HCT116 (cell line): ENCODE results near the gene NTNG1. TPM values are rescaled to one million over a fixed set of nuclear protein-coding genes. Genes with fewer than 3 reads are reported as not detected.

Experiments used
- ATAC-seq: fragments of 200-7000 bp; cut with Tn5 transposase; 2 replicates; pipeline ENCODE4 v1.9.1; 2020; ENCODE audit warnings: mild to moderate bottlenecking, moderate library complexity
- BruUV-seq: library from RNA; stranded (reverse); fragments of 400-500 nt; replicated peaks from 2 replicates; lab custom pipeline; 2021; lab: Mats Ljungman, UMichigan
- CTCF ChIA-PET: fragments of 300-600 bp; sonication (Branson Sonifier 250); formaldehyde crosslinking; loops from one replicate; lab custom pipeline; 2021; ENCODE audit warnings: antibody characterized with exemption; lab: Charles Lee
- POLR2A ChIA-PET: fragments of 300-600, 350-600 bp; sonication (Branson Sonifier 250); formaldehyde crosslinking; loops from one replicate; lab custom pipeline; 2021; ENCODE audit warnings: antibody characterized with exemption; lab: Charles Lee
- RAD21 ChIA-PET, 2 experiments: fragments of 300-600 bp; sonication (Branson Sonifier 250); formaldehyde crosslinking; loops; one replicate each; lab custom pipeline; 2023; ENCODE audit warnings: low total read pairs in 2 of 2; ENCODE audit not compliant: uncharacterized antibody in 2 of 2, unreplicated experiment in 2 of 2, low non-redundant PET in 1 of 2; lab: Charles Lee
- DNase-seq: peaks from one replicate; pipeline ENCODE4 v3.0.0-alpha.2; 2010; ENCODE audit warnings: low read depth, low spot score
- H2AFZ ChIP-seq: fragments of 200-600 bp; shearing (Covaris generic), sonication (generic); 2 replicates; pipeline ENCODE4 v1.6.1; 2017; ENCODE audit warnings: low read depth, mixed run types, mixed read lengths, antibody characterized with exemption, low read length; ENCODE audit not compliant: poor library complexity, severe bottlenecking
- H3K27ac ChIP-seq: 2 replicates; pipeline ENCODE4 v1.5.1; 2012; ENCODE audit warnings: low read depth, low read length
- H3K27me3 ChIP-seq: fragments of 200-600 bp; sonication (generic); 2 replicates; pipeline ENCODE4 v1.6.1; 2016; ENCODE audit warnings: mixed run types, low read length, mixed read lengths; ENCODE audit not compliant: insufficient read depth
- H3K36me3 ChIP-seq, 2 experiments: fragments of 200-500 bp in 1 of 2; fragments of 200-600 bp in 1 of 2; sonication (Bioruptor generic) in 1 of 2; sonication (generic) in 1 of 2; 2 replicates each; pipeline versions ENCODE4 v1.5.1 to v1.6.1; 2014 to 2016; ENCODE audit warnings: low read length in 2 of 2, inconsistent platforms in 1 of 2, mixed read lengths in 1 of 2, mixed run types in 1 of 2; ENCODE audit not compliant: insufficient read depth in 2 of 2, control insufficient read depth in 1 of 2
- H3K4me1 ChIP-seq, 2 experiments: fragments of 200-600 bp in 1 of 2; sonication (generic) in 1 of 2; 2 replicates each; pipeline versions ENCODE4 v1.5.1 to v1.6.1; 2012 to 2017; ENCODE audit warnings: low read length in 2 of 2, inconsistent platforms in 1 of 2, mild to moderate bottlenecking in 1 of 2, mixed read lengths in 1 of 2, mixed run types in 1 of 2, moderate library complexity in 1 of 2; ENCODE audit not compliant: insufficient read depth in 2 of 2, control insufficient read depth in 1 of 2
- H3K4me2 ChIP-seq: fragments of 200-600 bp; sonication (generic); 2 replicates; pipeline ENCODE4 v1.6.1; 2017; ENCODE audit warnings: mixed run types, low read length, mixed read lengths
- H3K4me3 ChIP-seq, 2 experiments: fragments of 200-600 bp in 1 of 2; sonication (generic) in 1 of 2; replicated peaks in 1 of 2; 2 replicates each; pipeline ENCODE4 v1.5.1; 2011 to 2016; ENCODE audit warnings: low read length in 2 of 2, control low read depth in 1 of 2, low read depth in 1 of 2, mild to moderate bottlenecking in 1 of 2, mixed read lengths in 1 of 2, mixed run types in 1 of 2
- H3K79me2 ChIP-seq: fragments of 200-600 bp; sonication (generic); 2 replicates; pipeline ENCODE4 v1.6.1; 2017; ENCODE audit warnings: mild to moderate bottlenecking, mixed run types, low read length, moderate library complexity, mixed read lengths; ENCODE audit not compliant: insufficient read depth
- H3K9ac ChIP-seq: fragments of 200-600 bp; sonication (generic); 2 replicates; pipeline ENCODE4 v1.6.1; 2016; ENCODE audit warnings: low read length, mixed read lengths
- H3K9me2 ChIP-seq: fragments of 200-600 bp; sonication (generic), shearing (Covaris generic); 2 replicates; pipeline ENCODE4 v1.6.1; 2017; ENCODE audit warnings: mixed run types, mild to moderate bottlenecking, moderate library complexity; ENCODE audit not compliant: insufficient read depth
- H3K9me3 ChIP-seq, 2 experiments: fragments of 200-500 bp in 1 of 2; fragments of 200-600 bp in 1 of 2; sonication (Bioruptor generic) in 1 of 2; sonication (generic) in 1 of 2; 2 replicates each; pipeline ENCODE4 v1.6.1; 2014 to 2017; ENCODE audit warnings: low read length in 2 of 2, mixed read lengths in 2 of 2, inconsistent platforms in 1 of 2, low read depth in 1 of 2, mild to moderate bottlenecking in 1 of 2, mixed run types in 1 of 2, moderate library complexity in 1 of 2; ENCODE audit not compliant: control insufficient read depth in 1 of 2, insufficient read depth in 1 of 2
- H4K20me1 ChIP-seq: fragments of 200-600 bp; sonication (generic), shearing (Covaris generic); 2 replicates; pipeline ENCODE4 v1.6.1; 2017; ENCODE audit warnings: mixed run types, mild to moderate bottlenecking, moderate library complexity; ENCODE audit not compliant: insufficient read depth
- CBX3 ChIP-seq: IDR thresholded peaks from 2 replicates; pipeline ENCODE4 v1.6.1; 2012; ENCODE audit warnings: low read depth
- CTCF ChIP-seq, 3 experiments: fragments of 200-600 bp in 1 of 3; sonication (generic) in 1 of 3; IDR thresholded peaks in 2 of 3; conservative IDR thresholded peaks in 1 of 3; 2 replicates each; pipeline ENCODE4 v1.5.1; 2012 to 2017; ENCODE audit warnings: low read depth in 2 of 3, low read length in 2 of 3, antibody characterized with exemption in 1 of 3, borderline replicate concordance in 1 of 3, control low read depth in 1 of 3, mild to moderate bottlenecking in 1 of 3, mixed read lengths in 1 of 3, mixed run types in 1 of 3, moderate library complexity in 1 of 3; ENCODE audit not compliant: insufficient read depth in 1 of 3
- JUND ChIP-seq: IDR thresholded peaks from 2 replicates; pipeline ENCODE4 v1.6.1; 2012
- POLR2A ChIP-seq: IDR thresholded peaks from 2 replicates; pipeline ENCODE4 v1.7.0; 2011; ENCODE audit warnings: borderline replicate concordance; ENCODE audit not compliant: insufficient read depth, insufficient read length; ENCODE audit errors: extremely low read depth
- RAD21 ChIP-seq: IDR thresholded peaks from 2 replicates; pipeline ENCODE4 v1.6.1; 2012; ENCODE audit warnings: low read depth, mild to moderate bottlenecking
- YY1 ChIP-seq: IDR thresholded peaks from 2 replicates; pipeline ENCODE4 v1.6.1; 2011; ENCODE audit warnings: low read length, low read depth, moderate library complexity, mild to moderate bottlenecking; ENCODE audit not compliant: insufficient replicate concordance; ENCODE audit errors: extremely low read depth
- intact Hi-C: fragments of 100-400 bp; cut with micrococcal nuclease; formaldehyde crosslinking; loops from 2 replicates; pipeline ENCODE4 v1.10.0; 2022
- total RNA-seq: library from RNA; stranded (reverse); gene quantifications from one replicate; pipeline ENCODE4 v1.2.1, GENCODE V29; 2021; ENCODE audit not compliant: unreplicated experiment
- TF ChIP-seq, protein P1 (sequence below): IDR thresholded peaks from 2 replicates; pipeline ENCODE4 v1.6.1; 2012; ENCODE audit warnings: low read depth

Gene NTNG1
- total RNA-seq, 1 experiment from 2014 or later = not detected

- TF ChIP-seq, protein P1, sequence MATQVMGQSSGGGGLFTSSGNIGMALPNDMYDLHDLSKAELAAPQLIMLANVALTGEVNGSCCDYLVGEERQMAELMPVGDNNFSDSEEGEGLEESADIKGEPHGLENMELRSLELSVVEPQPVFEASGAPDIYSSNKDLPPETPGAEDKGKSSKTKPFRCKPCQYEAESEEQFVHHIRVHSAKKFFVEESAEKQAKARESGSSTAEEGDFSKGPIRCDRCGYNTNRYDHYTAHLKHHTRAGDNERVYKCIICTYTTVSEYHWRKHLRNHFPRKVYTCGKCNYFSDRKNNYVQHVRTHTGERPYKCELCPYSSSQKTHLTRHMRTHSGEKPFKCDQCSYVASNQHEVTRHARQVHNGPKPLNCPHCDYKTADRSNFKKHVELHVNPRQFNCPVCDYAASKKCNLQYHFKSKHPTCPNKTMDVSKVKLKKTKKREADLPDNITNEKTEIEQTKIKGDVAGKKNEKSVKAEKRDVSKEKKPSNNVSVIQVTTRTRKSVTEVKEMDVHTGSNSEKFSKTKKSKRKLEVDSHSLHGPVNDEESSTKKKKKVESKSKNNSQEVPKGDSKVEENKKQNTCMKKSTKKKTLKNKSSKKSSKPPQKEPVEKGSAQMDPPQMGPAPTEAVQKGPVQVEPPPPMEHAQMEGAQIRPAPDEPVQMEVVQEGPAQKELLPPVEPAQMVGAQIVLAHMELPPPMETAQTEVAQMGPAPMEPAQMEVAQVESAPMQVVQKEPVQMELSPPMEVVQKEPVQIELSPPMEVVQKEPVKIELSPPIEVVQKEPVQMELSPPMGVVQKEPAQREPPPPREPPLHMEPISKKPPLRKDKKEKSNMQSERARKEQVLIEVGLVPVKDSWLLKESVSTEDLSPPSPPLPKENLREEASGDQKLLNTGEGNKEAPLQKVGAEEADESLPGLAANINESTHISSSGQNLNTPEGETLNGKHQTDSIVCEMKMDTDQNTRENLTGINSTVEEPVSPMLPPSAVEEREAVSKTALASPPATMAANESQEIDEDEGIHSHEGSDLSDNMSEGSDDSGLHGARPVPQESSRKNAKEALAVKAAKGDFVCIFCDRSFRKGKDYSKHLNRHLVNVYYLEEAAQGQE = no peak
- no peak for TF ChIP-seq POLR2A
- TF ChIP-seq, all 23 proteins: peak for 0
Measured at GRCh38 chr1:107357376-107357775, 216.5 kb downstream of the NTNG1 start (continued).

GRCh38 chr1:107358619-107359327 is 217.9 kb downstream of the NTNG1 start:
- TF ChIP-seq, protein P1 = no peak
- no peak for TF ChIP-seq RAD21
- no peak for TF ChIP-seq CTCF (IDR thresholded peaks at IDR 0.05 in 2 of 3, conservative IDR thresholded peaks at IDR 0.05 in 1 of 3; ENCODE audit: borderline replicate concordance in 1 of 3, insufficient read depth in 1 of 3, low read depth in 2 of 3, low read length in 2 of 3)
- no peak for TF ChIP-seq YY1
- TF ChIP-seq JUND = no peak
- no peak for TF ChIP-seq CBX3
- TF ChIP-seq, all 23 proteins: peak for 0
- no peak overlapping the region for H2AFZ ChIP-seq
- RAD21 ChIA-PET = no interaction called here
- ATAC-seq (no peak), DNase-seq (no peak)
- no peaks in the 10 kb centered on the region for H3K79me2 ChIP-seq
- peaks cover 0 to 4% of the 10 kb centered on the region in 2 experiments; a peak in 2 of 4 replicates for H3K9me3 ChIP-seq
- H3K27me3 ChIP-seq = no peaks in the 10 kb centered on the region
- BruUV-seq = no TSS peak
- H3K9me2 ChIP-seq = no peaks in the 10 kb centered on the region
- H3K4me1 ChIP-seq = no peaks in the 10 kb centered on the region
- POLR2A ChIA-PET = no interaction called here
- H3K27ac ChIP-seq = no peak overlapping the region
- H3K4me3 ChIP-seq = no peak overlapping the region
- H3K36me3 ChIP-seq = no peaks in the 10 kb centered on the region
- H3K9ac ChIP-seq = no peak overlapping the region
- H3K4me2 ChIP-seq = no peak overlapping the region
- CTCF ChIA-PET = no interaction called here
- no peaks in the 10 kb centered on the region for H4K20me1 ChIP-seq
- intact Hi-C loops = no loop called here
